WTC11 (cell line): Measurements from ENCODE around the gene FILIP1L.
A peak's percentile ranks its signal among the peaks of the same experiment; 100 is the strongest.

Source experiments
- ATF1 ChIP-seq: sonication (generic); formaldehyde crosslinking; IDR thresholded peaks from 2 replicates; pipeline ENCODE4 v1.8.1; 2023; ENCODE audit warnings: mild to moderate bottlenecking, moderate library complexity, missing genetic modification reagents
- ATF3 ChIP-seq: sonication (generic); formaldehyde crosslinking; conservative IDR thresholded peaks from 2 replicates; pipeline ENCODE4 v1.8.1; 2022; ENCODE audit warnings: mild to moderate bottlenecking, missing genetic modification reagents
- CTCF ChIP-seq: fragments of 200-600 bp; IDR thresholded peaks from 2 replicates; pipeline ENCODE4 v1.8.0; 2022; ENCODE audit warnings: antibody characterized with exemption
- GABPB1 ChIP-seq: sonication (generic); formaldehyde crosslinking; IDR thresholded peaks from 2 replicates; pipeline ENCODE4 v1.8.1; 2023; ENCODE audit warnings: mild to moderate bottlenecking, missing genetic modification reagents
- MAX ChIP-seq: sonication (generic); formaldehyde crosslinking; IDR thresholded peaks from 2 replicates; pipeline ENCODE4 v1.8.0; 2022; ENCODE audit warnings: mild to moderate bottlenecking, missing genetic modification reagents
- NR3C1 ChIP-seq: sonication (generic); formaldehyde crosslinking; conservative IDR thresholded peaks from 2 replicates; pipeline ENCODE4 v1.8.1; 2023; ENCODE audit warnings: low read depth, mild to moderate bottlenecking, missing genetic modification reagents
- SP1 ChIP-seq: sonication (generic); formaldehyde crosslinking; conservative IDR thresholded peaks from 2 replicates; pipeline ENCODE4 v1.8.1; 2022; ENCODE audit warnings: missing genetic modification reagents
- TF ChIP-seq, protein P1 (sequence below): sonication (generic); formaldehyde crosslinking; IDR thresholded peaks from 2 replicates; pipeline ENCODE4 v1.8.1; 2022; ENCODE audit warnings: low read depth, missing genetic modification reagents, borderline replicate concordance
- TF ChIP-seq, protein P2 (sequence below): sonication (generic); formaldehyde crosslinking; IDR thresholded peaks from 2 replicates; pipeline ENCODE4 v1.8.1; 2023; ENCODE audit warnings: mild to moderate bottlenecking, missing genetic modification reagents, borderline replicate concordance
- TF ChIP-seq, protein P3 (sequence below): sonication (generic); formaldehyde crosslinking; IDR thresholded peaks from 2 replicates; pipeline ENCODE4 v1.8.1; 2022; ENCODE audit warnings: missing genetic modification reagents, borderline replicate concordance
- TF ChIP-seq, protein P4 (sequence below): fragments of 250-450 bp; sonication (Bioruptor Pico); IDR thresholded peaks from 2 replicates; pipeline ENCODE4 v1.9.0; 2021; ENCODE audit warnings: moderate library complexity, mild to moderate bottlenecking, inconsistent platforms, borderline replicate concordance
- TF ChIP-seq, protein P5 (sequence below): fragments of 250-450 bp; sonication (Bioruptor Pico); IDR thresholded peaks from 2 replicates; pipeline ENCODE4 v2.1.2; 2022; ENCODE audit warnings: mild to moderate bottlenecking, moderate library complexity

GRCh38 chr3:99842826-99843589, 271.3 kb downstream of the FILIP1L start:
- TF ChIP-seq CTCF = 0 out of 2 replicates have a peak, but pooled peaks have one; percentile 36
- TF ChIP-seq, protein P1, sequence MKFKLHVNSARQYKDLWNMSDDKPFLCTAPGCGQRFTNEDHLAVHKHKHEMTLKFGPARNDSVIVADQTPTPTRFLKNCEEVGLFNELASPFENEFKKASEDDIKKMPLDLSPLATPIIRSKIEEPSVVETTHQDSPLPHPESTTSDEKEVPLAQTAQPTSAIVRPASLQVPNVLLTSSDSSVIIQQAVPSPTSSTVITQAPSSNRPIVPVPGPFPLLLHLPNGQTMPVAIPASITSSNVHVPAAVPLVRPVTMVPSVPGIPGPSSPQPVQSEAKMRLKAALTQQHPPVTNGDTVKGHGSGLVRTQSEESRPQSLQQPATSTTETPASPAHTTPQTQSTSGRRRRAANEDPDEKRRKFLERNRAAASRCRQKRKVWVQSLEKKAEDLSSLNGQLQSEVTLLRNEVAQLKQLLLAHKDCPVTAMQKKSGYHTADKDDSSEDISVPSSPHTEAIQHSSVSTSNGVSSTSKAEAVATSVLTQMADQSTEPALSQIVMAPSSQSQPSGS (CRISPR knock-in tag) = no peak
- TF ChIP-seq GABPB1 (CRISPR knock-in tag) = no peak
- TF ChIP-seq, protein P2, sequence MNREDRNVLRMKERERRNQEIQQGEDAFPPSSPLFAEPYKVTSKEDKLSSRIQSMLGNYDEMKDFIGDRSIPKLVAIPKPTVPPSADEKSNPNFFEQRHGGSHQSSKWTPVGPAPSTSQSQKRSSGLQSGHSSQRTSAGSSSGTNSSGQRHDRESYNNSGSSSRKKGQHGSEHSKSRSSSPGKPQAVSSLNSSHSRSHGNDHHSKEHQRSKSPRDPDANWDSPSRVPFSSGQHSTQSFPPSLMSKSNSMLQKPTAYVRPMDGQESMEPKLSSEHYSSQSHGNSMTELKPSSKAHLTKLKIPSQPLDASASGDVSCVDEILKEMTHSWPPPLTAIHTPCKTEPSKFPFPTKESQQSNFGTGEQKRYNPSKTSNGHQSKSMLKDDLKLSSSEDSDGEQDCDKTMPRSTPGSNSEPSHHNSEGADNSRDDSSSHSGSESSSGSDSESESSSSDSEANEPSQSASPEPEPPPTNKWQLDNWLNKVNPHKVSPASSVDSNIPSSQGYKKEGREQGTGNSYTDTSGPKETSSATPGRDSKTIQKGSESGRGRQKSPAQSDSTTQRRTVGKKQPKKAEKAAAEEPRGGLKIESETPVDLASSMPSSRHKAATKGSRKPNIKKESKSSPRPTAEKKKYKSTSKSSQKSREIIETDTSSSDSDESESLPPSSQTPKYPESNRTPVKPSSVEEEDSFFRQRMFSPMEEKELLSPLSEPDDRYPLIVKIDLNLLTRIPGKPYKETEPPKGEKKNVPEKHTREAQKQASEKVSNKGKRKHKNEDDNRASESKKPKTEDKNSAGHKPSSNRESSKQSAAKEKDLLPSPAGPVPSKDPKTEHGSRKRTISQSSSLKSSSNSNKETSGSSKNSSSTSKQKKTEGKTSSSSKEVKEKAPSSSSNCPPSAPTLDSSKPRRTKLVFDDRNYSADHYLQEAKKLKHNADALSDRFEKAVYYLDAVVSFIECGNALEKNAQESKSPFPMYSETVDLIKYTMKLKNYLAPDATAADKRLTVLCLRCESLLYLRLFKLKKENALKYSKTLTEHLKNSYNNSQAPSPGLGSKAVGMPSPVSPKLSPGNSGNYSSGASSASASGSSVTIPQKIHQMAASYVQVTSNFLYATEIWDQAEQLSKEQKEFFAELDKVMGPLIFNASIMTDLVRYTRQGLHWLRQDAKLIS (CRISPR knock-in tag) = no peak
- TF ChIP-seq ATF1 (CRISPR knock-in tag) = no peak
- TF ChIP-seq, protein P3, sequence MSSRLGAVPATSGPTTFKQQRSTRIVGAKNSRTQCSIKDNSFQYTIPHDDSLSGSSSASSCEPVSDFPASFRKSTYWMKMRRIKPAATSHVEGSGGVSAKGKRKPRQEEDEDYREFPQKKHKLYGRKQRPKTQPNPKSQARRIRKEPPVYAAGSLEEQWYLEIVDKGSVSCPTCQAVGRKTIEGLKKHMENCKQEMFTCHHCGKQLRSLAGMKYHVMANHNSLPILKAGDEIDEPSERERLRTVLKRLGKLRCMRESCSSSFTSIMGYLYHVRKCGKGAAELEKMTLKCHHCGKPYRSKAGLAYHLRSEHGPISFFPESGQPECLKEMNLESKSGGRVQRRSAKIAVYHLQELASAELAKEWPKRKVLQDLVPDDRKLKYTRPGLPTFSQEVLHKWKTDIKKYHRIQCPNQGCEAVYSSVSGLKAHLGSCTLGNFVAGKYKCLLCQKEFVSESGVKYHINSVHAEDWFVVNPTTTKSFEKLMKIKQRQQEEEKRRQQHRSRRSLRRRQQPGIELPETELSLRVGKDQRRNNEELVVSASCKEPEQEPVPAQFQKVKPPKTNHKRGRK (CRISPR knock-in tag) = no peak
- TF ChIP-seq NR3C1 (CRISPR knock-in tag) = no peak
- TF ChIP-seq MAX (CRISPR knock-in tag) = no peak
- TF ChIP-seq, protein P4, sequence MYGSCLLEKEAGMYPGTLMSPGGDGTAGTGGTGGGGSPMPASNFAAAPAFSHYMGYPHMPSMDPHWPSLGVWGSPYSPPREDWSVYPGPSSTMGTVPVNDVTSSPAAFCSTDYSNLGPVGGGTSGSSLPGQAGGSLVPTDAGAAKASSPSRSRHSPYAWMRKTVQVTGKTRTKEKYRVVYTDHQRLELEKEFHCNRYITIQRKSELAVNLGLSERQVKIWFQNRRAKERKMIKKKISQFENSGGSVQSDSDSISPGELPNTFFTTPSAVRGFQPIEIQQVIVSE (CRISPR knock-in tag) = no peak
- no peak for TF ChIP-seq ATF3 (CRISPR knock-in tag)
- TF ChIP-seq, protein P5, sequence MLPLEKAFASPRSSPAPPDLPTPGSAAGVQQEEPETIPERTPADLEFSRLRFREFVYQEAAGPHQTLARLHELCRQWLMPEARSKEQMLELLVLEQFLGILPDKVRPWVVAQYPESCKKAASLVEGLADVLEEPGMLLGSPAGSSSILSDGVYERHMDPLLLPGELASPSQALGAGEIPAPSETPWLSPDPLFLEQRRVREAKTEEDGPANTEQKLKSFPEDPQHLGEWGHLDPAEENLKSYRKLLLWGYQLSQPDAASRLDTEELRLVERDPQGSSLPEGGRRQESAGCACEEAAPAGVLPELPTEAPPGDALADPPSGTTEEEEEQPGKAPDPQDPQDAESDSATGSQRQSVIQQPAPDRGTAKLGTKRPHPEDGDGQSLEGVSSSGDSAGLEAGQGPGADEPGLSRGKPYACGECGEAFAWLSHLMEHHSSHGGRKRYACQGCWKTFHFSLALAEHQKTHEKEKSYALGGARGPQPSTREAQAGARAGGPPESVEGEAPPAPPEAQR (CRISPR knock-in tag) = no peak
- TF ChIP-seq SP1 (CRISPR knock-in tag) = no peak
